Small intestine (tissue), 7 donors: ENCODE measurements around the gene LPCAT3. TPM values are rescaled to one million over a fixed set of nuclear protein-coding genes. Genes with fewer than 3 reads are reported as not detected.

ENCODE experiments used
- DNase-seq, 2 donors: peaks; one replicate each; pipeline versions ENCODE4 v3.0.0 to v3.0.0-alpha.2; 2013
- FAIRE-seq: peaks from 2 replicates; lab custom pipeline; 2012; peaks lifted over from hg19 to GRCh38; lab: Jason Lieb, UNC
- H3K27ac ChIP-seq, 3 donors: one replicate each; pipeline ENCODE4 v1.5.1; 2013; ENCODE audit warnings: low read length in 2 of 3, mild to moderate bottlenecking in 2 of 3, control low read depth in 1 of 3, inconsistent platforms in 1 of 3, low read depth in 1 of 3, moderate library complexity in 1 of 3
- H3K27me3 ChIP-seq, 3 donors: one replicate each; pipeline ENCODE4 v1.6.1; 2013; ENCODE audit warnings: low read length in 3 of 3, inconsistent platforms in 1 of 3; ENCODE audit not compliant: control insufficient read depth in 3 of 3, insufficient read depth in 3 of 3
- H3K36me3 ChIP-seq, 3 donors: one replicate each; pipeline ENCODE4 v1.6.1; 2013; ENCODE audit warnings: low read length in 3 of 3, inconsistent platforms in 1 of 3, low read depth in 1 of 3, mild to moderate bottlenecking in 1 of 3, moderate library complexity in 1 of 3; ENCODE audit not compliant: control insufficient read depth in 3 of 3, insufficient read depth in 2 of 3
- H3K4me1 ChIP-seq, 3 donors: one replicate each; pipeline ENCODE4 v1.6.1; 2013; ENCODE audit warnings: low read length in 2 of 3, inconsistent platforms in 1 of 3, low read depth in 1 of 3, mild to moderate bottlenecking in 1 of 3, moderate library complexity in 1 of 3; ENCODE audit not compliant: control insufficient read depth in 3 of 3, insufficient read depth in 2 of 3
- H3K4me3 ChIP-seq, 3 donors: one replicate each; pipeline ENCODE4 v1.5.1; 2013; ENCODE audit warnings: low read length in 3 of 3, control low read depth in 1 of 3, inconsistent platforms in 1 of 3, low read depth in 1 of 3, mild to moderate bottlenecking in 1 of 3, moderate library complexity in 1 of 3
- H3K9me3 ChIP-seq, 2 donors: one replicate each; pipeline ENCODE4 v1.6.1; 2013; ENCODE audit warnings: low read depth in 1 of 2, low read length in 1 of 2; ENCODE audit not compliant: control insufficient read depth in 2 of 2, insufficient read depth in 1 of 2
- WGBS, 3 donors: extraction: QIAGEN DNeasy Blood & Tissue Kit; methylation state at CpG; one replicate each; pipeline ENCODE4 v1.1.7; 2013; 5-methylcytosine and 5-hydroxymethylcytosine counted together
- polyA plus RNA-seq, 4 donors: library from polyadenylated mRNA; stranded (reverse) in 3 of 4; unstranded in 1 of 4; fragments of 200-250 nt in 3 of 4; fragments of 120-200 nt in 1 of 4; gene quantifications; one replicate each; pipeline versions ENCODE4 v1.2.1 to v1.2.3, GENCODE V29; 2013
- donor health status: healthy with polysubstance abuse.
- donor health status: control.
- donor health status: control.
- donor health status: Bipolar disorder and iron deficiency.
- donor health status: healthy.

The LPCAT3 gene
- polyA plus RNA-seq, 4 donors: 67.8 to 95.9 (median 77.3) TPM

DNA sequence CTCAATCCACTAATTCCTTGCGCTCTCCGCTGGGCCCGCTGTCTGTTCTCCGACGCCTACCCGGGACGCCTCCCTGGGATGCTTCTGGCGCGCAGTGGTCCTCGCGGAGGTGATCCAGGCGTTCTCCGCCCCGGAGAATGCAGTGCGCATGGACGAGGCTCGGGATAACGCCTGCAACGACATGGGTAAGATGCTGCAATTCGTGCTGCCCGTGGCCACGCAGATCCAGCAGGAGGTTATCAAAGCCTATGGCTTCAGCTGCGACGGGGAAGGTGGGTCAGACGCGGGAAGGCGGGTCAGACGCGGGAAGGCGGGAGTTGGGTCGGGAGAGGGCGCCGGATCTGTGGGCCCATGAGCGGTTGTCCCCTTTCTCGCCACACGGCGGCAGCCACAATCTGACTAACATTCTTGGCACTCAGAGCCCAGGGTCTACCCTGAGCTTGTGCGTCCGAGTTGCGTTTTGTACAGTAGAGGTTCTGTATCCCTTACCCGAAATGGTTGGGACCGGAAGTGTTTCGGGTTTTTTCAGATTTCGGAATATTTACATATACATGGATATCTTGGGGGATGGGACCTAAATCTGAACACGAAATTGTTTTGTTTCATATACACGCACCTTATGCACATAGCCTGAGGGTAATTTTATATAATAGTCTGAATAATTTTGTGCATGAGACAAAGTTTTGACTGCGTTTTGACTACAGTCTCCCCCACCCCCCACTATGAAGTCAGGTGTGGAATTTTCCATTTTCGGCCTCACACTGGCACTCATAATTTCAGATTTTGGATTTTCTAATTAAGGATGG, 73.7 kb downstream of the LPCAT3 start:
- no peaks in the 10 kb centered on the region for H3K27me3 ChIP-seq
- no peaks in the 10 kb centered on the region for H3K9me3 ChIP-seq
- 1 to 3% (median 2%) methylated on average over 48 of the region's 48 CpGs for WGBS, 3 donors
- peaks cover 0 to 43% (median 2%) of the 10 kb centered on the region in 3 donors for H3K36me3 ChIP-seq
- peak overlapping the region; percentile 46 to 75 (median 55) for H3K4me3 ChIP-seq
- FAIRE-seq: no peak
- H3K27ac ChIP-seq: peak overlapping the region; percentile 94 to 99 (median 98)
- peaks cover 4 to 23% (median 5%) of the 10 kb centered on the region in 3 donors for H3K4me1 ChIP-seq
- peak; percentile 95 for DNase-seq

DNA sequence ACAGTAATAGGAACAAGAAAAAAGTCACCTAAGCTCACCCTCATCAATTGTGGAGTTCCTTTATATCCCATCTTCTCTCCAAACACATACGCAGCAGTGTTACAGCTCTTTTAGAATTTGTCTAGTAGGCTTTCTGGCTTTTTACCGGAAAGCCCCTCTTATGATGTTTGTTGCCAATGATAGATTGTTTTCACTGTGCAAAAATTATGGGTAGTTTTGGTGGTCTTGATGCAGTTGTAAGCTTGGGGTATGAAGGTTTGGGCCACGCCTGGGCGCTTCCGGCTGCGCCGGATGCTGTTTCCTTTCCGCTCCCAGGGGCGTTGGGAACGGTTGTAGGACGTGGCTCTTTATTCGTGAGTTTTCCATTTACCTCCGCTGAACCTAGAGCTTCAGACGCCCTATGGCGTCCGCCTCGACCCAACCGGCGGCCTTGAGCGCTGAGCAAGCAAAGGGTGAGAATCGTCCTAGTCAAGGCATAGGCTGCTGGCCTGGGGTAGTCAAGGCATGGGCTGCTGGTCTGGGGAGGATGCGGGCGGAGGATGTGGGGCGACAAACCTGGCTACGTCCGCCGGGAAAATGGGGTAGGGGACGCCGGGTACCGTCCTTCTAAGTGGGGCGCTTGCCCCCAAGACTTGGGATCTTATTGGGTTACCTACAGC, 74.4 kb downstream of the LPCAT3 start, which contains the start of the genes C12orf57 and RNU7-1:
Gene C12orf57, plus strand, starts transcription at position 301 of the 659 bp plus-strand sequence. Its CDS starts 100 bp downstream, at position 401.
Gene RNU7-1, plus strand, starts transcription at position 95 of the 659 bp plus-strand sequence.
- WGBS, 3 donors: 0 to 1% (median 0%) methylated on average over 31 of the region's 31 CpGs
- DNase-seq (peak; percentile 89 to 95), FAIRE-seq (no peak)
- H3K27ac ChIP-seq: peak within 1 kb of the TSS; percentile 94 to 99 (median 98)
- H3K4me3 ChIP-seq: peak within 1 kb of the TSS; percentile 46 to 75 (median 55)
- H3K9me3 ChIP-seq: no peaks in the 10 kb centered on the region
- H3K27me3 ChIP-seq: no peaks in the 10 kb centered on the region
- H3K4me1 ChIP-seq: peaks cover 4 to 26% (median 5%) of the 10 kb centered on the region in 3 donors
- H3K36me3 ChIP-seq: peaks cover 0 to 50% (median 2%) of the 10 kb centered on the region in 3 donors

DNA sequence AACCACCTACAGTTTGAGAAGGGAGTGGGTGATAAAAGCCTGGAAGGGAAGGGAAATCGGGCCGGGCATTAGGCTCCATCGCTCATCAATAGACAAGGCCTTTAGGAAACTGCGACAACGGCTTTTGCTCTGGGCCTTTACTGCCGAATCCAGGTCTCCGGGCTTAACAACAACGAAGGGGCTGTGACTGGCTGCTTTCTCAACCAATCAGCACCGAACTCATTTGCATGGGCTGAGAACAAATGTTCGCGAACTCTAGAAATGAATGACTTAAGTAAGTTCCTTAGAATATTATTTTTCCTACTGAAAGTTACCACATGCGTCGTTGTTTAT, 74.9 kb downstream of the LPCAT3 start:
- Histone ChIP-seq H3K9me3 (no peaks in the 10 kb centered on the region), H3K4me1 (peaks cover 5 to 31% (median 6%) of the 10 kb centered on the region in 3 donors), H3K27ac (peak overlapping the region; percentile 94 to 99 (median 98)), H3K27me3 (no peaks in the 10 kb centered on the region), H3K36me3 (peaks cover 0 to 55% (median 2%) of the 10 kb centered on the region in 3 donors), H3K4me3 (peak overlapping the region in 1 of 3 donors; percentile 75)
- FAIRE-seq: no peak
- peak; percentile 91 to 92 for DNase-seq
- 0 to 1% (median 1%) methylated on average over 13 of the region's 13 CpGs for WGBS, 3 donors

DNA sequence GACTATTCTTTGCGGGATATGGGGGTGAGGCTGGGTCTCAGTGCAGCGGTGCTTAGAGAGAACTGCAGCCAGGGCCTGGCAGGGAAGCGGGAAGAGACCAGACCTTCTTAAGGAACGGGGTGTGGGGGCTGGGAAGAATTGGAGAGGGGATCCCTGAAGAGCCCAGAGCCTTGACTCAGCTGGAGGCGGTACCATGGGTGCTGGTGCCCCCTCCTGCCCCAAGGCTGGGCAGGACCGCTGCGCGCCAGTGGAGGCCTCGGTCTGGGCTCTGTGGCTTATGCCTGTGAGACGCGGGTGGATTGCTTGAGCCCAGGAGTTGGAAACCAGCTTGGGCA, 76.0 kb downstream of the LPCAT3 start:
- FAIRE-seq (no peak), DNase-seq (no peak)
- WGBS, 3 donors: 91 to 93% (median 91%) methylated on average over 11 of the region's 11 CpGs
- Histone ChIP-seq H3K4me1 (peaks cover 5 to 35% (median 8%) of the 10 kb centered on the region in 3 donors), H3K27ac (peak overlapping the region in 2 of 3 donors; percentile 16 to 99), H3K9me3 (no peaks in the 10 kb centered on the region), H3K4me3 (no peak overlapping the region), H3K27me3 (no peaks in the 10 kb centered on the region), H3K36me3 (peaks cover 0 to 50% (median 2%) of the 10 kb centered on the region in 3 donors)

DNA sequence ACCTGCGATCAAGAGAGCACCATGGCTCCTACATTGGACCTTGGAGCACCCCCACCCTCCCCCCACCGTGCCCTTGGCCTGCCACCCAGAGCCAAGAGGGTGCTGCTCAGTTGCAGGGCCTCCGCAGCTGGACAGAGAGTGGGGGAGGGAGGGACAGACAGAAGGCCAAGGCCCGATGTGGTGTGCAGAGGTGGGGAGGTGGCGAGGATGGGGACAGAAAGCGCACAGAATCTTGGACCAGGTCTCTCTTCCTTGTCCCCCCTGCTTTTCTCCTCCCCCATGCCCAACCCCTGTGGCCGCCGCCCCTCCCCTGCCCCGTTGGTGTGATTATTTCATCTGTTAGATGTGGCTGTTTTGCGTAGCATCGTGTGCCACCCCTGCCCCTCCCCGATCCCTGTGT, 76.5 kb downstream of the LPCAT3 start:
- DNase-seq (no peak), FAIRE-seq (no peak)
- Histone ChIP-seq H3K27me3 (no peaks in the 10 kb centered on the region), H3K36me3 (peaks cover 0 to 54% (median 2%) of the 10 kb centered on the region in 3 donors), H3K9me3 (no peaks in the 10 kb centered on the region), H3K4me3 (no peak overlapping the region), H3K4me1 (peaks cover 5 to 40% (median 8%) of the 10 kb centered on the region in 3 donors), H3K27ac (no peak overlapping the region)
- 69 to 79% (median 76%) methylated on average over 12 of the region's 12 CpGs for WGBS, 3 donors

DNA sequence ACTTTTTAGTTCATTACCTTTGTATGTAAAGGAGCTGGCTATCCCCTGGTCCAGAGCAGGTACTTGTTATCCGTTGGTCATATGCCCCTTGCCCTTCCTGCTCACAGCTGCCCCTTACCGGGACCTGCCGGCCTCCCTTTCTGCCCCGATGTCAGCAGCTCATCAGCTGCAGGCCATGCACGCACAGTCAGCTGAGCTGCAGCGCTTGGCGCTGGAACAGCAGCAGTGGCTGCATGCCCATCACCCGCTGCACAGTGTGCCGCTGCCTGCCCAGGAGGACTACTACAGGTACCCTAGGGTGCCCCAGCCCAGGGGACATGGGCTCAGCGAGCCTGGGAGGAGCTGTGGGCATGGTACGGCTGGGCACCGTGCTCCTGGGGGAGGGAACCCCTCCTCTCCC, 77.0 kb downstream of the LPCAT3 start:
- H3K4me3 ChIP-seq: no peak overlapping the region
- WGBS, 3 donors: 84 to 89% (median 88%) methylated on average over 12 of the region's 12 CpGs
- H3K27me3 ChIP-seq: no peaks in the 10 kb centered on the region
- H3K4me1 ChIP-seq: peaks cover 5 to 43% (median 8%) of the 10 kb centered on the region in 3 donors
- no peak for FAIRE-seq
- peaks cover 0 to 59% (median 2%) of the 10 kb centered on the region in 3 donors for H3K36me3 ChIP-seq
- no peak overlapping the region for H3K27ac ChIP-seq
- H3K9me3 ChIP-seq: no peaks in the 10 kb centered on the region
- DNase-seq: no peak

DNA sequence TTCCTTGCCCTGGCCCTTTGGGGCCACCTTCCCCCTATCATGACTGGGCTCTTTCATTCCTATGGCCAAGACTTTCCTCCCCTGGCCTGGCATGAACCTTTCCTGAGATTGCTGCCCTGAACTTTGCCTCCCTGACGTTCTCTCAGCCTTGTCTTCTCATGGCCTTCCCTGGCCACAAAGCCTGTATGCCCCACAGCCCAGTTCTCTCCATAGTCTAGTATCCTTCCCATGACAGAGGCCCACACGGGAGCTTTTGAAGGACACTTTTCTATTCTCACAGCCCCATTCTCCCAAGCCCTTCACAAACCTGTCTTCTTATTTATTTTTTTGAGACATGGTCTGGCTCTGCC, 79.1 kb downstream of the LPCAT3 start:
- Histone ChIP-seq H3K9me3 (no peaks in the 10 kb centered on the region), H3K4me1 (peaks cover 0 to 26% (median 4%) of the 10 kb centered on the region in 3 donors), H3K27ac (peak overlapping the region in 1 of 3 donors; percentile 11), H3K27me3 (no peaks in the 10 kb centered on the region), H3K36me3 (peaks cover 5 to 73% (median 7%) of the 10 kb centered on the region in 3 donors), H3K4me3 (no peak overlapping the region)
- DNase-seq (no peak), FAIRE-seq (no peak)
- 37 to 69% (median 50%) methylated on average over 2 of the region's 2 CpGs for WGBS, 3 donors

DNA sequence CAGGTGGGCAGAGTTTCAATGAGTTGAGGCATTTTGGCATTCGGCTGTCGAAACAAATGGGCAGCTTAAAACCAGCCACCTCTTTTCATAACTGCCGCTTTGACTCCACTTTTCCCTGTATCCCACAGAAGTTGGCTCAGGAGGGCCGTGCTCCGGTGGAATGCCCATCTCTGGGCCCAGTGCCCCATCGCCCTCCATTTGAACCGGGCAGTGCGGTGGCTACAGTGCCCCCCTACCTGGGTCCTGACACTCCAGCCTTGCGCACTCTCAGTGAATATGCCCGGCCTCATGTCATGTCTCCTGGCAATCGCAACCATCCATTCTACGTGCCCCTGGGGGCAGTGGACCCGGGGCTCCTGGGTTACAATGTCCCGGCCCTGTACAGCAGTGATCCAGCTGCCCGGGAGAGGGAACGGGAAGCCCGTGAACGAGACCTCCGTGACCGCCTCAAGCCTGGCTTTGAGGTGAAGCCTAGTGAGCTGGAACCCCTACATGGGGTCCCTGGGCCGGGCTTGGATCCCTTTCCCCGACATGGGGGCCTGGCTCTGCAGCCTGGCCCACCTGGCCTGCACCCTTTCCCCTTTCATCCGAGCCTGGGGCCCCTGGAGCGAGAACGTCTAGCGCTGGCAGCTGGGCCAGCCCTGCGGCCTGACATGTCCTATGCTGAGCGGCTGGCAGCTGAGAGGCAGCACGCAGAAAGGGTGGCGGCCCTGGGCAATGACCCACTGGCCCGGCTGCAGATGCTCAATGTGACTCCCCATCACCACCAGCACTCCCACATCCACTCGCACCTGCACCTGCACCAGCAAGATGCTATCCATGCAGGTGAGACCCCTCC, 79.7 kb downstream of the LPCAT3 start:
- H3K9me3 ChIP-seq: no peaks in the 10 kb centered on the region
- H3K4me3 ChIP-seq: peak overlapping the region in 1 of 3 donors; percentile 63
- H3K27ac ChIP-seq: peak overlapping the region; percentile 8 to 95 (median 92)
- WGBS, 3 donors: 83 to 85% (median 83%) methylated on average over 32 of the region's 32 CpGs
- no peaks in the 10 kb centered on the region for H3K27me3 ChIP-seq
- FAIRE-seq (no peak), DNase-seq (no peak)
- H3K4me1 ChIP-seq: peaks cover 2 to 26% (median 4%) of the 10 kb centered on the region in 3 donors
- H3K36me3 ChIP-seq: peaks cover 8 to 79% (median 10%) of the 10 kb centered on the region in 3 donors
